WTC11 (cell line): ENCODE measurements around the gene NRF1. TPM values are rescaled to one million over a fixed set of nuclear protein-coding genes. Genes with fewer than 3 reads are reported as not detected.
A peak's percentile ranks its signal among the peaks of the same experiment; 100 is the strongest.

Experiments
- ATAC-seq: fragments of 200-7000 bp; cut with Tn5 transposase; 2 replicates; pipeline ENCODE4 v1.10.0; 2021; ENCODE audit warnings: mild to moderate bottlenecking, moderate library complexity
- CTCF ChIA-PET: fragments of 300-600 bp; sonication (Branson Sonifier 250); formaldehyde crosslinking; loops from one replicate; lab custom pipeline; 2021; ENCODE audit warnings: antibody characterized with exemption; lab: Charles Lee
- POLR2A ChIA-PET: fragments of 350-600 bp; sonication (Branson Sonifier 250); formaldehyde crosslinking; loops from one replicate; lab custom pipeline; 2021; ENCODE audit warnings: antibody characterized with exemption; lab: Charles Lee
- DNase-seq: peaks from one replicate; pipeline ENCODE4 v3.0.0; 2021; ENCODE audit warnings: low spot score
- H3K27ac Mint-ChIP-seq: 2 replicates; pipeline ENCODE4 v1.8.0; 2021; ENCODE audit warnings: mixed read lengths
- H3K27me3 Mint-ChIP-seq: 2 replicates; pipeline ENCODE4 v1.8.0; 2021; ENCODE audit warnings: low read depth, mild to moderate bottlenecking, moderate library complexity, mixed read lengths
- H3K36me3 Mint-ChIP-seq: 2 replicates; pipeline ENCODE4 v1.8.0; 2021; ENCODE audit warnings: mixed read lengths
- H3K4me1 Mint-ChIP-seq: 2 replicates; pipeline ENCODE4 v1.8.0; 2022; ENCODE audit warnings: mixed read lengths
- H3K4me3 Mint-ChIP-seq: 2 replicates; pipeline ENCODE4 v1.8.0; 2021; ENCODE audit warnings: mild to moderate bottlenecking, moderate library complexity, mixed read lengths
- H3K9me3 Mint-ChIP-seq: 2 replicates; pipeline ENCODE4 v1.8.0; 2021; ENCODE audit warnings: mixed read lengths
- AFF4 ChIP-seq: sonication (generic); formaldehyde crosslinking; IDR thresholded peaks from 2 replicates; pipeline ENCODE4 v1.8.1; 2023; ENCODE audit warnings: mild to moderate bottlenecking, missing genetic modification reagents, borderline replicate concordance
- ARID4B ChIP-seq: sonication (generic); formaldehyde crosslinking; IDR thresholded peaks from 2 replicates; pipeline ENCODE4 v1.8.0; 2023; ENCODE audit warnings: missing genetic modification reagents, mild to moderate bottlenecking, borderline replicate concordance
- CTCF ChIP-seq: fragments of 200-600 bp; IDR thresholded peaks from 2 replicates; pipeline ENCODE4 v1.8.0; 2022; ENCODE audit warnings: antibody characterized with exemption
- FOXJ3 ChIP-seq: sonication (generic); formaldehyde crosslinking; IDR thresholded peaks from 2 replicates; pipeline ENCODE4 v1.9.0; 2021; ENCODE audit warnings: missing genetic modification reagents, mild to moderate bottlenecking, borderline replicate concordance
- GTF2I ChIP-seq: fragments of 250-450 bp; sonication (Bioruptor Pico); conservative IDR thresholded peaks from 2 replicates; pipeline ENCODE4 v1.4.0; 2021; ENCODE audit warnings: mild to moderate bottlenecking
- IRF2 ChIP-seq: sonication (generic); formaldehyde crosslinking; IDR thresholded peaks from 2 replicates; pipeline ENCODE4 v1.8.0; 2022; ENCODE audit warnings: low read depth, missing genetic modification reagents, borderline replicate concordance
- MAX ChIP-seq: sonication (generic); formaldehyde crosslinking; IDR thresholded peaks from 2 replicates; pipeline ENCODE4 v1.8.0; 2022; ENCODE audit warnings: mild to moderate bottlenecking, missing genetic modification reagents
- NFYB ChIP-seq: sonication (generic); formaldehyde crosslinking; conservative IDR thresholded peaks from 2 replicates; pipeline ENCODE4 v1.8.0; 2022; ENCODE audit warnings: low read depth, missing genetic modification reagents
- PRDM15 ChIP-seq: sonication (generic); formaldehyde crosslinking; IDR thresholded peaks from 2 replicates; pipeline ENCODE4 v1.8.0; 2022; ENCODE audit warnings: missing genetic modification reagents
- TEAD1 ChIP-seq: sonication (generic); formaldehyde crosslinking; IDR thresholded peaks from 2 replicates; pipeline ENCODE4 v1.8.0; 2022; ENCODE audit warnings: mild to moderate bottlenecking, missing genetic modification reagents
- USF2 ChIP-seq: sonication (generic); formaldehyde crosslinking; IDR thresholded peaks from 2 replicates; pipeline ENCODE4 v1.8.1; 2023; ENCODE audit warnings: mild to moderate bottlenecking, missing genetic modification reagents, moderate library complexity
- ZNF121 ChIP-seq: sonication (generic); formaldehyde crosslinking; IDR thresholded peaks from 2 replicates; pipeline ENCODE4 v1.8.0; 2023; ENCODE audit warnings: missing genetic modification reagents
- ZNF423 ChIP-seq: fragments of 250-450 bp; sonication (Bioruptor Pico); IDR thresholded peaks from 2 replicates; pipeline ENCODE4 v2.1.2; 2022; ENCODE audit warnings: mild to moderate bottlenecking, moderate library complexity
- ZNF425 ChIP-seq: fragments of 250-450 bp; sonication (Bioruptor Pico); conservative IDR thresholded peaks from 2 replicates; pipeline ENCODE4 v1.9.0; 2021; ENCODE audit warnings: mild to moderate bottlenecking
- total RNA-seq: library from RNA; stranded (reverse); gene quantifications from 3 replicates; pipeline ENCODE4 v1.2.3, GENCODE V29; 2021

Gene NRF1
- total RNA-seq, 1 experiment from 2014 or later, result 16.4 TPM

- DNase-seq (no peak), ATAC-seq (no peak)
- Mint-ChIP-seq H3K4me3 (peak overlapping the region; percentile 92), H3K9me3 (no peaks in the 10 kb centered on the region), H3K4me1 (peaks cover 43% of the 10 kb centered on the region), H3K36me3 (peaks cover 11% of the 10 kb centered on the region), H3K27me3 (no peaks in the 10 kb centered on the region), H3K27ac (0 out of 2 replicates have a peak overlapping the region, but pooled peaks have one; percentile 70)
- ChIA-PET CTCF (interaction anchor here (0.7 to 3.0 kb wide), 20 partner anchors 9 to 237 kb away, joined by 3 to 35 read pairs (median 4); no protein-coding TSS in a partner anchor), POLR2A (interaction anchor here (0.8 kb wide), 1 partner anchor 9 kb away, joined by 5 read pairs; no protein-coding TSS in a partner anchor)
- no peak for TF ChIP-seq FOXJ3 (CRISPR knock-in tag)
- TF ChIP-seq PRDM15 (CRISPR knock-in tag), result no peak
- no peak for TF ChIP-seq TEAD1 (CRISPR knock-in tag)
- no peak for TF ChIP-seq ZNF121
- TF ChIP-seq USF2 (CRISPR knock-in tag), result no peak
- no peak for TF ChIP-seq AFF4 (CRISPR knock-in tag)
- TF ChIP-seq NFYB (CRISPR knock-in tag), result no peak
- no peak for TF ChIP-seq ZNF425 (CRISPR knock-in tag)
- TF ChIP-seq MAX (CRISPR knock-in tag), result no peak
- no peak for TF ChIP-seq ZNF423
- TF ChIP-seq CTCF, result no peak
Measured at GRCh38 chr7:129613016-129613337, 1.5 kb downstream of the NRF1 start.

- Mint-ChIP-seq H3K27me3 (no peaks in the 10 kb centered on the region), H3K9me3 (no peaks in the 10 kb centered on the region), H3K36me3 (no peaks in the 10 kb centered on the region), H3K4me3 (no peak overlapping the region), H3K27ac (no peak overlapping the region), H3K4me1 (peaks cover 48% of the 10 kb centered on the region)
- POLR2A ChIA-PET, result no interaction called here
- CTCF ChIA-PET, result interaction anchor here (0.6 to 2.6 kb wide), 3 partner anchors 210 to 236 kb away, joined by 3 to 35 read pairs (median 3); no protein-coding TSS in a partner anchor
- no peak for ATAC-seq
- no peak for DNase-seq
- TF ChIP-seq GTF2I, result no peak
- TF ChIP-seq CTCF, result no peak
- no peak for TF ChIP-seq IRF2 (CRISPR knock-in tag)
- no peak for TF ChIP-seq ARID4B (CRISPR knock-in tag)
Measured at GRCh38 chr7:129615018-129615417, 3.5 kb downstream of the NRF1 start.
